GM03348 (cell line): Measurements from ENCODE around the gene ULBP2.
"Not testable (repeated sequence)": the region's sequence is repeated elsewhere in the genome, so short reads cannot be mapped to it uniquely, and the experiment has no call there.

ENCODE experiments used
- DNase-seq: peaks from one replicate; pipeline ENCODE4 v3.0.0; 2012; ENCODE audit warnings: low spot score

ULBP2 gene

GRCh38 chr6:149941583-149942460 is at the start of gene ULBP2:
ULBP2 (plus strand) TSS chr6:149942014; CDS start chr6:149942073, 59 bp downstream.
- peak; percentile 98 for DNase-seq

- DNase-seq = peak; percentile 66
These were observed 46.7 kb upstream of the ULBP2 start for GRCh38 chr6:149895048-149895590.

GRCh38 chr6:149895833-149896271 is 46.0 kb upstream of the ULBP2 start:
- peak; percentile 25 for DNase-seq

GRCh38 chr6:149896491-149896890 is 45.3 kb upstream of the ULBP2 start:
- peak; percentile 31 for DNase-seq

- peak; percentile 95 for DNase-seq
These were observed 44.7 kb upstream of the ULBP2 start for GRCh38 chr6:149897015-149897697.

GRCh38 chr6:149897855-149898744 is 43.7 kb upstream of the ULBP2 start, which contains the start of gene RAET1E:
RAET1E (minus strand) TSS chr6:149898113; CDS start chr6:149890901, 7,212 bp downstream.
- no peak for DNase-seq

GRCh38 chr6:149898966-149899365 is 42.8 kb upstream of the ULBP2 start:
- DNase-seq = no peak

GRCh38 chr6:149899486-149899885 is 42.3 kb upstream of the ULBP2 start:
- no peak for DNase-seq

GRCh38 chr6:149899926-149900619 is 41.7 kb upstream of the ULBP2 start:
- DNase-seq = no peak

GRCh38 chr6:149900620-149901443 is 41.0 kb upstream of the ULBP2 start:
- no peak for DNase-seq

GRCh38 chr6:149901444-149902140 is 40.2 kb upstream of the ULBP2 start:
- no peak for DNase-seq

GRCh38 chr6:149903938-149904611 is 37.7 kb upstream of the ULBP2 start:
- no peak for DNase-seq

- DNase-seq = no peak
These were observed 37.0 kb upstream of the ULBP2 start for GRCh38 chr6:149904661-149905370.

- no peak for DNase-seq
These were observed 36.4 kb upstream of the ULBP2 start for GRCh38 chr6:149905371-149905910.

GRCh38 chr6:149905911-149906371 is 35.9 kb upstream of the ULBP2 start:
- no peak for DNase-seq

GRCh38 chr6:149906405-149906804 is 35.4 kb upstream of the ULBP2 start:
- DNase-seq = no peak

GRCh38 chr6:149907317-149907716 is 34.5 kb upstream of the ULBP2 start:
- no peak for DNase-seq

- not testable (repeated sequence) for DNase-seq
These were observed 33.3 kb upstream of the ULBP2 start for GRCh38 chr6:149908480-149908879.
